ENCODE measurements around the gene ATRNL1. TPM values are rescaled to one million over a fixed set of nuclear protein-coding genes. Genes with fewer than 3 reads are reported as not detected.

ATRNL1 gene
- total RNA-seq, 1 experiment from 2014 or later = 5.8 TPM

GRCh38 chr10:115845921-115846320, 752.8 kb downstream of the ATRNL1 start:
- no peak for DNase-seq (ENCODE audit: low spot score)

- no peak for DNase-seq (ENCODE audit: low spot score)
Measured at GRCh38 chr10:115846528-115846927, 753.4 kb downstream of the ATRNL1 start.

GRCh38 chr10:115849197-115849596, 756.0 kb downstream of the ATRNL1 start:
- no peak for DNase-seq (ENCODE audit: low spot score)

GRCh38 chr10:115850666-115851065, 757.5 kb downstream of the ATRNL1 start:
- DNase-seq (ENCODE audit: low spot score) = no peak

GRCh38 chr10:115851695-115852094, 758.5 kb downstream of the ATRNL1 start:
- DNase-seq (ENCODE audit: low spot score) = no peak

GRCh38 chr10:115854740-115855435, 761.7 kb downstream of the ATRNL1 start:
- no peak for DNase-seq (ENCODE audit: low spot score)

GRCh38 chr10:115856580-115856979, 763.4 kb downstream of the ATRNL1 start:
- DNase-seq (ENCODE audit: low spot score) = no peak

- no peak for DNase-seq (ENCODE audit: low spot score)
Measured at GRCh38 chr10:115857856-115858255, 764.7 kb downstream of the ATRNL1 start.

- DNase-seq (ENCODE audit: low spot score) = no peak
Measured at GRCh38 chr10:115860182-115861107, 767.3 kb downstream of the ATRNL1 start.

GRCh38 chr10:115861455-115861854, 768.3 kb downstream of the ATRNL1 start:
- DNase-seq (ENCODE audit: low spot score) = no peak

GRCh38 chr10:115861864-115862263, 768.7 kb downstream of the ATRNL1 start:
- DNase-seq (ENCODE audit: low spot score) = peak; percentile 11

GRCh38 chr10:115866174-115866573, 773.0 kb downstream of the ATRNL1 start:
- DNase-seq (ENCODE audit: low spot score) = no peak

- no peak for DNase-seq (ENCODE audit: low spot score)
Measured at GRCh38 chr10:115866691-115867090, 773.5 kb downstream of the ATRNL1 start.

- no peak for DNase-seq (ENCODE audit: low spot score)
Measured at GRCh38 chr10:115867305-115867704, 774.1 kb downstream of the ATRNL1 start.

- no peak for DNase-seq (ENCODE audit: low spot score)
Measured at GRCh38 chr10:115871855-115872254, 778.7 kb downstream of the ATRNL1 start.

- DNase-seq (ENCODE audit: low spot score) = no peak
Measured at GRCh38 chr10:115875172-115875571, 782.0 kb downstream of the ATRNL1 start.

GRCh38 chr10:115879372-115880089, 786.4 kb downstream of the ATRNL1 start:
- DNase-seq (ENCODE audit: low spot score) = no peak

GRCh38 chr10:115882021-115882420, 788.9 kb downstream of the ATRNL1 start:
- DNase-seq (ENCODE audit: low spot score) = no peak

- DNase-seq (ENCODE audit: low spot score) = no peak
Measured at GRCh38 chr10:115883372-115883771, 790.2 kb downstream of the ATRNL1 start.

- DNase-seq (ENCODE audit: low spot score) = no peak
Measured at GRCh38 chr10:115884331-115884730, 791.2 kb downstream of the ATRNL1 start.

- DNase-seq (ENCODE audit: low spot score) = no peak
Measured at GRCh38 chr10:115895166-115895565, 802.0 kb downstream of the ATRNL1 start.

- DNase-seq (ENCODE audit: low spot score) = no peak
Measured at GRCh38 chr10:115898242-115898641, 805.1 kb downstream of the ATRNL1 start.

Measured in H4 (cell line).